ENCODE data around the gene SCN4B. TPM values are rescaled to one million over a fixed set of nuclear protein-coding genes. Genes with fewer than 3 reads are reported as not detected.

Gene SCN4B
- total RNA-seq, 2 donors from 2014 or later, result 0.46 to 0.53 TPM

DNA sequence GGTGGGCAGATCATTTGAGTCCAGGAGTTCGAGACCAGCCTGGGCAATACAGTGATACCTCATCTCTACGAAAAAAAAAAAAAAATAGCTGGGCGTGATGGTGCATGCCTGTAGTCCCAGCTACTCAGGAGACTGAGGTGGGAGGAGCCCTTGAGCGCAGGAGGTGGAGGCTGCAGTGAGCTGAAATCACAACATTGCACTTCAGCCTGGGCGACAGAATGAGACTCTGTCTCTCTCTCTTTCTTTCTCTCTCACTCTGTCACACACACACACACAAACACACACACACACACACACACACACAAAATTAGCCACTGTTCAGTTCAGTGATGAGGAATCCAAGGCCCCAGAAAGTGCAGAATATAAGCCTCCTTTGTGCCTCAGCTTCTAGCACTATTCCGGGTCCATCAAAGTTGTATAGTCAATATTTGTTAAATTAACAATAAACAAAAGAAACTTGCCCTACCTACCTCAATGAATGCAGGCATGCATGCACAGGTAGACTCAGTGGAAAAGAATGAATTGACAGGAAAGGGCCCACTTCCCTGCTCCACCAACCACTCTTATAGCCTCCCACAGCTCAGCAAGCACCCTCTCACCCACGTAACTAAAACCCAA is 62.0 kb downstream of the SCN4B start:
- H3K4me1 Mint-ChIP-seq (ENCODE audit: low read depth), result no peaks in the 10 kb centered on the region

DNA sequence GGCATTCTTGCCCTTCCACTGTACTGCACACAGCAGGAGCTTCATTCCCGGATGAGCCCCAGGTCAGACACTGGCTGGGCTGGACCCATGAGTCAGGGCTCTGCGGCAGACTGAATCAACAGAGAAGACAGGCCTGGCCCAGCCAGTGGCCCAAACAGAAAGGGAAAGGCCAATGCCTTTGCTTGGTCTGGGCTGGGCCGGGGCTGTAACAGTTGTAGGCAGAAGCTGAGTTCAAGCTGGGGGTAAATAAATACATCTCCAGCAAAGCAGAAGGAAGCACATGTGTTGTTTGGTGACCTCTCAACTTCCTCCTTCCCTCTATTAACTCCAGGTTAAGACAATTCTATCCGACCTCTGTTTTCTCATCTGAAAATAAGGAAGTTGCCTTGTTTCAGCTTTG is 64.1 kb downstream of the SCN4B start:
- H3K27ac Mint-ChIP-seq, result no peak overlapping the region
- no peak for DNase-seq

More for the DNA sequence above, 62.0 kb downstream of the SCN4B start:
- DNase-seq (no peak), ATAC-seq (replicated peaks in 1 of 2) (no peak)
- Mint-ChIP-seq H3K27me3 (ENCODE audit: low read depth) (peaks cover 17% of the 10 kb centered on the region), H3K9me3 (peaks cover 4 to 16% of the 10 kb centered on the region in 2 donors), H3K4me3 (no peak overlapping the region), H3K36me3 (ENCODE audit: insufficient read depth in 2 of 2) (peaks cover 11 to 22% of the 10 kb centered on the region in 2 donors), H3K27ac (no peak overlapping the region)

DNA sequence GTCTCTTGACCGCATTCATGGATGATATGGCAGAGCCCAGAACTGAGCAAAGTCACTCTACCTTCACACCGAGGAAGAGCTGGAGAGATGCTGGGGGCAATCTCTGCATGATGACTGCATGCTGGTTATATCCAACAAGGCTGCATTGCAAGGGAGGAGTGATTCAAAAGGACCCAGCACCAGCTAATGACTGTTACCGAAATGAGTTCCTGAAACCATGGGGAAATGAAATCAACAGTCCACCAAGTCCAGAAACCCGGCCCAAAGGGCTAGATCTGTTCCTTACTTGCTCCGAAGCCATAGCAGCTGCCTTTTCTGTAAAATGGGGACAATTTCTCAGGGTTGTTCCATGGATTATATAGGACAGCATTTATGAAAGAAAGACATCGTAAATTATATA is 64.7 kb downstream of the SCN4B start:
- Mint-ChIP-seq H3K27me3 (ENCODE audit: low read depth) (peaks cover 17% of the 10 kb centered on the region), H3K9me3 (peaks cover 4 to 16% of the 10 kb centered on the region in 2 donors), H3K4me1 (ENCODE audit: low read depth) (peaks cover 5% of the 10 kb centered on the region), H3K36me3 (ENCODE audit: insufficient read depth in 2 of 2) (peaks cover 11 to 22% of the 10 kb centered on the region in 2 donors), H3K4me3 (no peak overlapping the region), H3K27ac (no peak overlapping the region)
- ATAC-seq (replicated peaks in 1 of 2), result no peak
- no peak for DNase-seq

More for the DNA sequence above, 64.1 kb downstream of the SCN4B start:
- H3K4me3 Mint-ChIP-seq, result no peak overlapping the region
- peaks cover 17% of the 10 kb centered on the region for H3K27me3 Mint-ChIP-seq (ENCODE audit: low read depth)
- H3K9me3 Mint-ChIP-seq, result peaks cover 4 to 16% of the 10 kb centered on the region in 2 donors
- peaks cover 11 to 22% of the 10 kb centered on the region in 2 donors for H3K36me3 Mint-ChIP-seq (ENCODE audit: insufficient read depth in 2 of 2)
- H3K4me1 Mint-ChIP-seq (ENCODE audit: low read depth), result peaks cover 5% of the 10 kb centered on the region
- ATAC-seq (replicated peaks in 1 of 2), result no peak

DNA sequence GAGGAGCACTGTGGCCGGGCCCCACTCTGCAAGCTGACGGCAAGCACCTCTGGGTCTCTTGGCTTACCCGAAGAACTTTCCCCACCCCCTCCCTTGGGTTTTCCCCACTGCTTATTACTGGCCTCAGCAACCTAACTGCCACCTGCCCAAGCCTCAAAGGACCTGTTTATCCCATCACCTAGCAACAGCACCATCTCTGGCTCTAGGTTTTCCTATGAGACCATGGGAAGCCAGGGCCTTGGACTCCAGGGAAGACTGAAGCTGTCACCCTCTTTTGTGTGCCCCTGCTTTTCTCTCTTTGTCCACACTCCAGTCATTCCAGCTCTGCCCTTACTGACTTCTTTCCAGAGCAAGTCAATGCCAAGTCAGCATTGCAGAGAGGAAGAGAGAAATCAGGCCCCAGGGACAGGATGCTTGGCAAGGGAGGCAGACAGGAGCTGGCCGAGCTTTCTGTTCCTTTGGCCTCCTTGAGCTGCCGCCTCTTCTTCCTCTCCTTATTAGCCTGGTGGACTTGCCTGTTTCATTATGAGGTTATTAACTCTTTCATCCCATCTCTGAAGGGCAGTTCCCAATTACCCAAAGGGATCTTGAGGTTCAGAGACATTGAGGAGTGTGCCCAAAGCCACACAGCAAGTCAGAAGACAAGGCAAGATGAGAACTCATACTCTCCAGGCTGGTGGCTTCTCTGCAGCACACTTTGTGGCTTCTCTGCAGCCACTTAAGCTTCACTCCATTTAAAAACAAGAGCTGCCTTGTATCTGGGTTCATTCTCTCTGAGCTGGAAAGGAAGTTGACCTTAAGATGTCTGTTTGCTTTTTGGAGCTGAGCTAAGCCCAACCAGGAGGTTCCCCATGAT is 65.5 kb downstream of the SCN4B start, which contains the start of gene SMIM35:
Gene SMIM35 (minus strand): TSS at position 51 of the 856 bp plus-strand sequence. CDS start 206 bp downstream, outside the sequence.
- no peak for DNase-seq
- no peak within 1 kb of the TSS for H3K4me3 Mint-ChIP-seq
- H3K36me3 Mint-ChIP-seq (ENCODE audit: insufficient read depth in 2 of 2), result peaks cover 11 to 22% of the 10 kb centered on the region in 2 donors
- peaks cover 14% of the 10 kb centered on the region for H3K27me3 Mint-ChIP-seq (ENCODE audit: low read depth)
- no peak within 1 kb of the TSS for H3K27ac Mint-ChIP-seq
- H3K9me3 Mint-ChIP-seq, result peaks cover 4 to 16% of the 10 kb centered on the region in 2 donors
- ATAC-seq (replicated peaks in 1 of 2), result no peak
- H3K4me1 Mint-ChIP-seq (ENCODE audit: low read depth), result peaks cover 5% of the 10 kb centered on the region

DNA sequence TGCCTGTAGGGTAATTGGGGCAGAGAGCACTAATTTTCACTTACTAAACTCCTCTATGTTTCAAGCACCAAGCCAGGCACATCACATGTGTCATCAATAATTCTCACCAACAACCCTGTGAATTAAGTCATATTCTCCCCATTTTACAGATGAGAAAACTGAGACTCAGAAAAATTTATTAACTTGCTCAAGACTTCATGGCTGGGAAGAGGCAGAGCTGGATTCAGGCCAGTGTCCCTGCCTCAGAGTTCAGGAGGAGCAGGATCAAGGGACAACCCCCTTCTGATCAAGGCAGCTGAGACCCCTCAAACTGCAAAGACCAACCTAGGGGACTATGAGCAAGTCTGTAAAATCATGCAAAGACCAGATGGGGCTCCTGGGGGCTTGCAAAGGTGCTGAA is 68.0 kb downstream of the SCN4B start:
- Mint-ChIP-seq H3K4me3 (no peak overlapping the region), H3K27ac (no peak overlapping the region), H3K36me3 (ENCODE audit: insufficient read depth in 2 of 2) (peaks cover 11 to 22% of the 10 kb centered on the region in 2 donors), H3K9me3 (peaks cover 4 to 16% of the 10 kb centered on the region in 2 donors), H3K4me1 (ENCODE audit: low read depth) (peaks cover 5% of the 10 kb centered on the region), H3K27me3 (ENCODE audit: low read depth) (peaks cover 5% of the 10 kb centered on the region)
- no peak for DNase-seq
- ATAC-seq (replicated peaks in 1 of 2), result no peak

DNA sequence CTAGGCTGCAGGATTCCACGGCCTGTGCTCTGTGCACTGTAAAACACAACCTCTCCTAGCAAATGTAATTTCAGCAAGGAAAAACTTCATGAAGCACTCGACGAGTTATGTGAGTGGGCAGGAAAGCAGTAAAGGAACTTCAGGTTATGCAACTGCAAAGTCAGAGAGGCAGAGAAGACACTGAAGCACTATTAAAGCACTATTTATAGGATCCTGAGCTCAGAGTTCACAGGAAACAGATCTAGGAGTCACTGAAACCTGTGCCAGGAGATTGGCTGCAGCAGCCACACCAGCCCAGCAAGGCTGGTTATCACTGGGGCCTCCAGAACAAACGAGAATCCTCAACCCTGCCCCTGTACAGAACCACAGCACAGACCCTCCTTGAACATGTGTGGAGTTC is 68.4 kb downstream of the SCN4B start:
- Mint-ChIP-seq H3K27me3 (ENCODE audit: low read depth) (peaks cover 5% of the 10 kb centered on the region), H3K4me1 (ENCODE audit: low read depth) (peaks cover 5% of the 10 kb centered on the region), H3K27ac (no peak overlapping the region), H3K4me3 (no peak overlapping the region), H3K36me3 (ENCODE audit: insufficient read depth in 2 of 2) (peaks cover 11 to 20% of the 10 kb centered on the region in 2 donors), H3K9me3 (peaks cover 4 to 14% of the 10 kb centered on the region in 2 donors)
- no peak for ATAC-seq (replicated peaks in 1 of 2)
- DNase-seq, result no peak

Other genes with a start within 250 kb of the SCN4B start
- gene TMPRSS13, start 223.4 kb downstream of the SCN4B start, total RNA-seq, result 1 to 10 TPM; 3.0 to 3.2 TPM
- gene IL10RA, start 166.4 kb downstream of the SCN4B start, total RNA-seq, result 100 to 1,000 TPM in 1 of 2 donors, 10 to 100 TPM in 1; 79.6 to 123 TPM
- under 1 TPM in 1 of 2 donors, not detected in 1; 0.07 TPM for gene TMPRSS4, start 75.7 kb downstream of the SCN4B start, total RNA-seq
- under 1 TPM; 0.36 to 0.67 TPM for gene SMIM35, start 65.9 kb downstream of the SCN4B start, total RNA-seq
- gene SCN2B, start 23.8 kb upstream of the SCN4B start, total RNA-seq, result not detected
- gene JAML, start 72.2 kb upstream of the SCN4B start, total RNA-seq, result 100 to 1,000 TPM; 272 to 369 TPM
- gene MPZL3, start 99.5 kb upstream of the SCN4B start, total RNA-seq, result 10 to 100 TPM; 71.3 to 76.3 TPM
- gene MPZL2, start 111.5 kb upstream of the SCN4B start, total RNA-seq, result 10 to 100 TPM; 10.1 to 12.9 TPM
- 100 to 1,000 TPM; 404 to 419 TPM for gene CD3E, start 151.9 kb upstream of the SCN4B start, total RNA-seq
- 100 to 1,000 TPM; 245 to 250 TPM for gene CD3D, start 189.9 kb upstream of the SCN4B start, total RNA-seq
- 100 to 1,000 TPM; 125 to 128 TPM for gene CD3G, start 191.5 kb upstream of the SCN4B start, total RNA-seq
- gene UBE4A, start 206.8 kb upstream of the SCN4B start, total RNA-seq, result 10 to 100 TPM; 45.6 to 46.0 TPM
- gene ATP5MG, start 248.8 kb upstream of the SCN4B start, total RNA-seq, result 100 to 1,000 TPM; 176 to 225 TPM

All from activated T-cell treated with anti-CD3 and anti-CD28 coated beads, Interleukin-2, amount 50 U/mL, for 72 hours (primary cell).